ENCODE results near the gene MARCHF5. TPM values are rescaled to one million over a fixed set of nuclear protein-coding genes. Genes with fewer than 3 reads are reported as not detected.

Gene MARCHF5
- total and polyA plus RNA-seq, 2 of the 8 experiments (the other 6 are each of a cell fraction or from before 2014, with no cell fraction given) = 8.7 to 26.8 TPM

- no peak for TF ChIP-seq CREB1 (IDR thresholded peaks at IDR 0.05)
- no peak for TF ChIP-seq CEBPB (IDR thresholded peaks at IDR 0.05; ENCODE audit: low read depth, low read length)
- no peak for TF ChIP-seq TAF7 (optimal IDR thresholded peaks at IDR 0.05; ENCODE audit: borderline replicate concordance, low read depth, low read length)
- TF ChIP-seq SIN3A (conservative IDR thresholded peaks at IDR 0.05 in 1 of 2, IDR thresholded peaks at IDR 0.05 in 1 of 2; ENCODE audit: low read depth in 1 of 2, low read length in 2 of 2) = no peak
- TF ChIP-seq PHF8 (conservative IDR thresholded peaks at IDR 0.05; ENCODE audit: low read depth, low read length) = no peak
- TF ChIP-seq CHD2 (IDR thresholded peaks at IDR 0.05; ENCODE audit: low read length) = no peak
Observed at GRCh38 chr10:92305133-92306072, 14.4 kb downstream of the MARCHF5 start (continued).

All from H1 (cell line).